ENCODE data around the gene KHK.
A peak's percentile ranks its signal among the peaks of the same experiment; 100 is the strongest.

The KHK gene

GRCh38 chr2:27118525-27119329 lies 32.2 kb downstream of the KHK start, which contains the start of gene CGREF1 (continued):
- TF ChIP-seq ZNF280D (tag by site-specific recombination; IDR thresholded peaks at IDR 0.05) (no peak), ZNF169 (tag by site-specific recombination; IDR thresholded peaks at IDR 0.05) (no peak), ZBTB8A (tag by site-specific recombination; IDR thresholded peaks at IDR 0.05) (0 out of 2 replicates have a peak, but pooled peaks have one; percentile 20), ZBTB1 (tag by site-specific recombination; IDR thresholded peaks at IDR 0.05) (no peak), ZBTB48 (tag by site-specific recombination; IDR thresholded peaks at IDR 0.05) (no peak), GLIS1 (tag by site-specific recombination; IDR thresholded peaks at IDR 0.05) (peak; percentile 67; the same call in 1 of the 2 replicates), ZNF146 (tag by site-specific recombination; IDR thresholded peaks at IDR 0.05) (no peak), AEBP2 (tag by site-specific recombination; IDR thresholded peaks at IDR 0.05; ENCODE audit: borderline replicate concordance) (no peak), KLF1 (tag by site-specific recombination; IDR thresholded peaks at IDR 0.05) (no peak), ZNF26 (tag by site-specific recombination; IDR thresholded peaks at IDR 0.05) (no peak), ZNF16 (tag by site-specific recombination; IDR thresholded peaks at IDR 0.05; ENCODE audit: low read depth) (no peak), ZNF274 (IDR thresholded peaks at IDR 0.05; ENCODE audit: low read length) (no peak), ZNF274 (tag by site-specific recombination; IDR thresholded peaks at IDR 0.05; ENCODE audit: borderline replicate concordance) (no peak), ZNF23 (tag by site-specific recombination; IDR thresholded peaks at IDR 0.05; ENCODE audit: borderline replicate concordance) (no peak), ZNF658 (tag by site-specific recombination; IDR thresholded peaks at IDR 0.05) (no peak), ZNF114 (tag by site-specific recombination; IDR thresholded peaks at IDR 0.05) (no peak), CTCF (tag by site-specific recombination; IDR thresholded peaks at IDR 0.05) (peak; percentile 19; the same call in 1 of the 2 replicates), ZNF341 (tag by site-specific recombination; IDR thresholded peaks at IDR 0.05; ENCODE audit: low read depth) (0 out of 2 replicates have a peak, but pooled peaks have one; percentile 3), ZSCAN16 (tag by site-specific recombination; IDR thresholded peaks at IDR 0.05) (no peak), PRDM2 (tag by site-specific recombination; IDR thresholded peaks at IDR 0.05; ENCODE audit: borderline replicate concordance) (no peak), REPIN1 (tag by site-specific recombination; IDR thresholded peaks at IDR 0.05; ENCODE audit: low read depth) (no peak), ZNF654 (tag by site-specific recombination; IDR thresholded peaks at IDR 0.05; ENCODE audit: low read depth) (no peak), GLI2 (tag by site-specific recombination; IDR thresholded peaks at IDR 0.05; ENCODE audit: borderline replicate concordance, low read depth) (no peak), ZSCAN4 (tag by site-specific recombination; IDR thresholded peaks at IDR 0.05) (peak; percentile 89)
